GM12865 (cell line): Measurements from ENCODE around the gene CD300LD.

Source experiments
- DNase-seq: peaks from one replicate; pipeline ENCODE4 v3.0.0; 2010; ENCODE audit warnings: low read depth
- H3K4me3 ChIP-seq: 2 replicates; pipeline ENCODE4 v1.5.1; 2011; ENCODE audit warnings: mild to moderate bottlenecking, low read depth, low read length, control low read depth
- CTCF ChIP-seq: IDR thresholded peaks from 2 replicates; pipeline ENCODE4 v1.5.1; 2011; ENCODE audit warnings: low read length, control low read depth, low read depth, inconsistent platforms; ENCODE audit not compliant: insufficient read depth; ENCODE audit errors: missing control alignments

The CD300LD gene

GRCh38 chr17:74573169-74573568 is 18.9 kb downstream of the CD300LD start:
- DNase-seq = no peak
- H3K4me3 ChIP-seq = no peak overlapping the region
- no peak for TF ChIP-seq CTCF

GRCh38 chr17:74571621-74572270 is 20.3 kb downstream of the CD300LD start:
- TF ChIP-seq CTCF = no peak
- no peak for DNase-seq
- no peak overlapping the region for H3K4me3 ChIP-seq

- no peak for DNase-seq
- H3K4me3 ChIP-seq = no peak overlapping the region
These were observed 22.8 kb downstream of the CD300LD start for GRCh38 chr17:74569020-74570003.

GRCh38 chr17:74568106-74568873 is 23.8 kb downstream of the CD300LD start:
- no peak for TF ChIP-seq CTCF
- DNase-seq = no peak

More at GRCh38 chr17:74569020-74570003, 22.8 kb downstream of the CD300LD start:
- no peak for TF ChIP-seq CTCF

GRCh38 chr17:74567397-74567796 is 24.7 kb downstream of the CD300LD start, which contains the start of gene CD300H:
Gene CD300H, minus strand, starts transcription at chr17:74567509.
- DNase-seq = no peak
- no peak within 1 kb of the TSS for H3K4me3 ChIP-seq
- no peak for TF ChIP-seq CTCF

More at GRCh38 chr17:74568106-74568873, 23.8 kb downstream of the CD300LD start:
- H3K4me3 ChIP-seq = no peak overlapping the region

- DNase-seq = peak; percentile 37
- no peak overlapping the region for H3K4me3 ChIP-seq
- peak; percentile 75 for TF ChIP-seq CTCF
These were observed 25.8 kb downstream of the CD300LD start for GRCh38 chr17:74566132-74566753.
